C4-2B (cell line): ENCODE data around the gene LPAR2.

Source experiments
- ZFX ChIP-seq: fragments of 450-650 bp; IDR thresholded peaks from 2 replicates; pipeline ENCODE4 v1.6.1; 2017
- TF ChIP-seq, protein P1 (sequence below): fragments of 450-650 bp; conservative IDR thresholded peaks from 2 replicates; pipeline ENCODE4 v1.5.1; 2017; ENCODE audit warnings: mild to moderate bottlenecking

DNA sequence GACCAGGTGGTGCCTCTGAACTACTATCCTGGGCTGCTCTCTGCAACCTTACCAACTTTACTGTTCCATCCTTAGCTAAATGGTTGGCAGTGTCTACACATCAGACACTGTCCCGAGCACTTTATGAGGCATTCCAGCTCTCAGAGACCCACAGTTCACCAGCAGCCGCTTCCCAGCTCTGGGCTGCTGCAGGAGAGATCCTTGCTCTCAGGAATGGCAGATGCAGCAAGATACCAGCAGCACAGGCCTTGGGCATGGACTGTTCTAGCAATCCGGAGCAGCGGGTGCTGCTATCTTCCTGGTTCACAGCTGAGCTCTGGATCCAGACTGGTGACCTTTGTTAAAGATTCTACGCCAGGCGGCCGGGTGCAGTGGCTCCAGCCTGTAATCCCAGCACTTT, 3.3 kb upstream of the LPAR2 start:
- TF ChIP-seq, protein P1, sequence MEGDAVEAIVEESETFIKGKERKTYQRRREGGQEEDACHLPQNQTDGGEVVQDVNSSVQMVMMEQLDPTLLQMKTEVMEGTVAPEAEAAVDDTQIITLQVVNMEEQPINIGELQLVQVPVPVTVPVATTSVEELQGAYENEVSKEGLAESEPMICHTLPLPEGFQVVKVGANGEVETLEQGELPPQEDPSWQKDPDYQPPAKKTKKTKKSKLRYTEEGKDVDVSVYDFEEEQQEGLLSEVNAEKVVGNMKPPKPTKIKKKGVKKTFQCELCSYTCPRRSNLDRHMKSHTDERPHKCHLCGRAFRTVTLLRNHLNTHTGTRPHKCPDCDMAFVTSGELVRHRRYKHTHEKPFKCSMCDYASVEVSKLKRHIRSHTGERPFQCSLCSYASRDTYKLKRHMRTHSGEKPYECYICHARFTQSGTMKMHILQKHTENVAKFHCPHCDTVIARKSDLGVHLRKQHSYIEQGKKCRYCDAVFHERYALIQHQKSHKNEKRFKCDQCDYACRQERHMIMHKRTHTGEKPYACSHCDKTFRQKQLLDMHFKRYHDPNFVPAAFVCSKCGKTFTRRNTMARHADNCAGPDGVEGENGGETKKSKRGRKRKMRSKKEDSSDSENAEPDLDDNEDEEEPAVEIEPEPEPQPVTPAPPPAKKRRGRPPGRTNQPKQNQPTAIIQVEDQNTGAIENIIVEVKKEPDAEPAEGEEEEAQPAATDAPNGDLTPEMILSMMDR = no peak
- TF ChIP-seq ZFX = no peak
